ENCODE measurements around the gene FOXK2.
"Not testable (repeated sequence)": the region's sequence is repeated elsewhere in the genome, so short reads cannot be mapped to it uniquely, and the experiment has no call there.

FOXK2 gene

DNA sequence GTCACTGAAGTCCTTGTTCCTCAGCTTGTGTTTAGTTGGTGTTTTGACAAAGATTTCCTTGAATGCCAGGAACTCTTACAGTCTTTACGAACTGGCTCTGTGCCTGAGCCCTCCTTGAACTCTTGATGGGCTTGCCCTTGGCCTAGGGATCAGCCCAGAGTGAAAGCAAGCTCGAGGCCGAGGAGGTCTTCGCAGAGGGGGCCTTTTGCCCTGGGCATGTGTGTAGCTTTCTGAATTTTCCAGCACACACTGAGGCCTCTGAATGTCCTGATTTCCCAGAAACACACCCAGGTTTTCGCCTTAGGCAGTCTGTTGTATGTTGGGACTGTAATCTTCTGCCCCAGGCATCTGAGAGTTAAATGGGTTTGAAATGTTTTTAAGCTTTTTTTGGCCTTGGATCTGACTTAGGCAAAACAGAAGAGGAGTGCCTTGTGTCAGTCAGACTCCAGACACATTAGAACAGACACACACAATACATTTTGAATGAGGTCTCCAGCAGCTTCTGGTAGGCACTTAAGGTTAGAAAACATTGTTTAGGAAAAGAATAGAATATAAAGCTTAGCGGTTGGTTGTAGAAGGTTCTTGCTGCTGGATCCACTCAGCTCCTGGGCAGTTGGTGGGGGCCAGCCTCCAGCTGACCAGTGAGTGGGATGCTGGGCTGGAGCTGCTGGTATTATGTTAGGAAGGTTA lies 17.1 kb downstream of the FOXK2 start:
- H3K9ac ChIP-seq (ENCODE audit: insufficient read length, low read depth): peak overlapping the region; percentile 12
- H3K9me3 ChIP-seq (ENCODE audit: insufficient read depth, low read length): no peaks in the 10 kb centered on the region
- H3K36me3 ChIP-seq (ENCODE audit: insufficient read depth, insufficient read length, low read length): peaks cover 13% of the 10 kb centered on the region
- no peaks in the 10 kb centered on the region for H3K27me3 ChIP-seq (ENCODE audit: insufficient read depth, insufficient read length)
- TF ChIP-seq YY1 (IDR thresholded peaks at IDR 0.05; ENCODE audit: insufficient read depth, insufficient read length) (no peak), ZNF274 (IDR thresholded peaks at IDR 0.05; ENCODE audit: low read depth, low read length) (no peak), SUZ12 (IDR thresholded peaks at IDR 0.05; ENCODE audit: extremely low read depth, insufficient read depth, insufficient read length) (no peak)
- no peak overlapping the region for H3K4me3 ChIP-seq (ENCODE audit: insufficient read length, low read depth)
- H3K4me1 ChIP-seq (ENCODE audit: insufficient read depth, insufficient read length): peaks cover 11% of the 10 kb centered on the region
- DNase-seq (ENCODE audit: low read depth, low spot score): no peak

DNA sequence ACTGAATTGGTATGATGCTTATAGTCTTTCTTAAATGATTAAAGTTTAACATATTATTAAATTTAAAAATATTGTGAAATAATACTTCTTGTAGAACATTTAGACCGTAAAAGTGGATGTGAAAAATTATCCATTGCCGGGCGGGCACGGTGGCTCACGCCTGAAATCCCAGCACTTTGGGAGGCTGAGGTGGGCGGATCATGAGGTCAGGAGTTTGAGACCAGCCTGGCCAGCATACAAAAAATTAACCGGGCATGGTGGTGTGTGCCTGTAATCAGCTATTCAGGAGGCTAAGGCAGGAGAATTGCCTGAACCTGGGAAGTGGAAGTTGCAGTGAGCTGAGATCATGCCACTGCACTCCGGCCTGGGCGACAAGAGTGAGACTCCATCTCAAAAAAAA lies 17.7 kb downstream of the FOXK2 start:
- Histone ChIP-seq H3K36me3 (ENCODE audit: insufficient read depth, insufficient read length, low read length) (peaks cover 13% of the 10 kb centered on the region), H3K4me1 (ENCODE audit: insufficient read depth, insufficient read length) (peaks cover 11% of the 10 kb centered on the region)
- H3K4me3 ChIP-seq (ENCODE audit: insufficient read length, low read depth); H3K9me3 ChIP-seq (ENCODE audit: insufficient read depth, low read length); H3K9ac ChIP-seq (ENCODE audit: insufficient read length, low read depth); H3K27me3 ChIP-seq (ENCODE audit: insufficient read depth, insufficient read length); DNase-seq (ENCODE audit: low read depth, low spot score): not testable (repeated sequence)

DNA sequence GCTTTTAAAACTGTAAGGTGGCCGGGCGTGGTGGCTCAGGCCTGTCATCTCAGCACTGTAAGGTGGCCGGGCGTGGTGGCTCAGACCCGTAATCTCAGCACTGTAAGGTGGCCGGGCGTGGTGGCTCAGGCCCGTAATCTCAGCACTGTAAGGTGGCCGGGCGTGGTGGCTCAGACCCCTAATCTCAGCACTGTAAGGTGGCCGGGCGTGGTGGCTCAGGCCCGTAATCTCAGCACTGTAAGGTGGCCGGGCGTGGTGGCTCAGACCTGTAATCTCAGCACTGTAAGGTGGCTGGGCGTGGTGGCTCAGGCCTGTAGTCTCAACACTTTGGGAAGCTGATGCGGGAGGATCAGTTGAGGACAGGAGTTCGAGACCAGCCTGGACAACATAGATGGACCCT lies 19.5 kb downstream of the FOXK2 start:
- H3K9ac ChIP-seq (ENCODE audit: insufficient read length, low read depth); H3K4me3 ChIP-seq (ENCODE audit: insufficient read length, low read depth); DNase-seq (ENCODE audit: low read depth, low spot score); H3K9me3 ChIP-seq (ENCODE audit: insufficient read depth, low read length); H3K4me1 ChIP-seq (ENCODE audit: insufficient read depth, insufficient read length); H3K27me3 ChIP-seq (ENCODE audit: insufficient read depth, insufficient read length): not testable (repeated sequence)
- H3K36me3 ChIP-seq (ENCODE audit: insufficient read depth, insufficient read length, low read length): peaks cover 13% of the 10 kb centered on the region

DNA sequence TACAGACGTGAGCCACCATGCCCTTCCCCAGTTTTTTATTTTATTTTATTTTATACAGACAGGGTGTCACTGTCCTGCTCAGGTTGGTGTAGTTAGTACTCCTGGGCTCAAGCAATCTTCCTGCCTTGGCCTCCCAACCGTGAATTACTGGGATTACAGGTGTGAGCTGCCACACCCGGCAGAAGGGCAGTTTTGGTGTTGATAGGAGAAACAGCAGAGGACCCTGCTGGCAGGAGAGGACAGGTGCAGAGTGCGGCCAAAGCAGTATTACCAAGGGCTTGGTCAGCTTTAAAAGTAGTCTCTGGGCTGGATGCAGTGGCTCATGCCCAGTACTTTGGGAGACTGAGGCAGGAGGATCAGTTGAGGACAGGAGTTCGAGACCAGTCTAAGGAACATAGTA lies 22.9 kb downstream of the FOXK2 start:
- Histone ChIP-seq H3K9ac (ENCODE audit: insufficient read length, low read depth) (no peak overlapping the region), H3K36me3 (ENCODE audit: insufficient read depth, insufficient read length, low read length) (peaks cover 20% of the 10 kb centered on the region), H3K4me3 (ENCODE audit: insufficient read length, low read depth) (no peak overlapping the region), H3K27me3 (ENCODE audit: insufficient read depth, insufficient read length) (no peaks in the 10 kb centered on the region), H3K9me3 (ENCODE audit: insufficient read depth, low read length) (no peaks in the 10 kb centered on the region), H3K4me1 (ENCODE audit: insufficient read depth, insufficient read length) (no peaks in the 10 kb centered on the region)
- TF ChIP-seq SUZ12 (IDR thresholded peaks at IDR 0.05; ENCODE audit: extremely low read depth, insufficient read depth, insufficient read length) (no peak), ZNF274 (IDR thresholded peaks at IDR 0.05; ENCODE audit: low read depth, low read length) (no peak), YY1 (IDR thresholded peaks at IDR 0.05; ENCODE audit: insufficient read depth, insufficient read length) (no peak)
- DNase-seq (ENCODE audit: low read depth, low spot score): no peak

DNA sequence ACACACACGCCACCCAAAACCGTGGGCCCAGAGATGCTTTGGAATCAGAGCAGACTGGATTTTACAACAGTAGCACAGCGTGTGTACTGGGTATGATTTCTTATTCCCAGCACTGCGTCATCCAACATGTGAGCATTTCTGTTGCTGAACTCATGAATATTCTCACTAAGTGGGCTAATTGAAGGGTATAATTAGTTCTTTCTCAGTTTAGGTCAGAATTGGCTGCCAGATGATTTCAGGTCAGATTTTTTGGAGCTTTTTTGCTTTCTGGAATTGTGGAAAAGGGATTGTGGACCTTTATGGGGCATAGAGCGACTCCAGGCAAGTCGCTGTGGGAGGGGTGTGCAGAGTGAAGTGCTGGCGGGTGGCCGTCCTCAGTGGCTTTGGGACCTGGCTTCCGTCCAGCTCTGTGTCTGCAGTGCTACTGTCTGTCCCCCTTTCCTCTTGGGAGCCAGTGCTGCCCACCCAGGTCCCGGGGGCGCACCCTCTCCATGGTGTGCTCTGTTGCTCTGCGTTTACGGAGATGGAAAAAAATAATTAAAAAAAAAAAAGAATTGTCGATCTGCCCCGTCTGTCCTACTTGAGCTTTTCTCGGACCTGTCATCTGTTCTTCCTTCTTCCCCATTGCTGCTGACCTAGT lies 25.0 kb downstream of the FOXK2 start:
- no peak overlapping the region for H3K4me3 ChIP-seq (ENCODE audit: insufficient read length, low read depth)
- peaks cover 21% of the 10 kb centered on the region for H3K36me3 ChIP-seq (ENCODE audit: insufficient read depth, insufficient read length, low read length)
- no peak overlapping the region for H3K9ac ChIP-seq (ENCODE audit: insufficient read length, low read depth)
- TF ChIP-seq SUZ12 (IDR thresholded peaks at IDR 0.05; ENCODE audit: extremely low read depth, insufficient read depth, insufficient read length) (no peak), ZNF274 (IDR thresholded peaks at IDR 0.05; ENCODE audit: low read depth, low read length) (no peak), YY1 (IDR thresholded peaks at IDR 0.05; ENCODE audit: insufficient read depth, insufficient read length) (no peak)
- H3K4me1 ChIP-seq (ENCODE audit: insufficient read depth, insufficient read length): no peaks in the 10 kb centered on the region
- no peaks in the 10 kb centered on the region for H3K9me3 ChIP-seq (ENCODE audit: insufficient read depth, low read length)
- no peaks in the 10 kb centered on the region for H3K27me3 ChIP-seq (ENCODE audit: insufficient read depth, insufficient read length)
- DNase-seq (ENCODE audit: low read depth, low spot score): no peak

GRCh38 chr17:82545071-82545462 lies 25.5 kb downstream of the FOXK2 start:
- Histone ChIP-seq H3K4me3 (ENCODE audit: insufficient read length, low read depth) (no peak overlapping the region), H3K36me3 (ENCODE audit: insufficient read depth, insufficient read length, low read length) (peaks cover 21% of the 10 kb centered on the region), H3K27me3 (ENCODE audit: insufficient read depth, insufficient read length) (no peaks in the 10 kb centered on the region), H3K9ac (ENCODE audit: insufficient read length, low read depth) (no peak overlapping the region), H3K4me1 (ENCODE audit: insufficient read depth, insufficient read length) (no peaks in the 10 kb centered on the region), H3K9me3 (ENCODE audit: insufficient read depth, low read length) (no peaks in the 10 kb centered on the region)
- TF ChIP-seq YY1 (IDR thresholded peaks at IDR 0.05; ENCODE audit: insufficient read depth, insufficient read length): no peak
- no peak for TF ChIP-seq SUZ12 (IDR thresholded peaks at IDR 0.05; ENCODE audit: extremely low read depth, insufficient read depth, insufficient read length)
- no peak for TF ChIP-seq ZNF274 (IDR thresholded peaks at IDR 0.05; ENCODE audit: low read depth, low read length)
- no peak for DNase-seq (ENCODE audit: low read depth, low spot score)

DNA sequence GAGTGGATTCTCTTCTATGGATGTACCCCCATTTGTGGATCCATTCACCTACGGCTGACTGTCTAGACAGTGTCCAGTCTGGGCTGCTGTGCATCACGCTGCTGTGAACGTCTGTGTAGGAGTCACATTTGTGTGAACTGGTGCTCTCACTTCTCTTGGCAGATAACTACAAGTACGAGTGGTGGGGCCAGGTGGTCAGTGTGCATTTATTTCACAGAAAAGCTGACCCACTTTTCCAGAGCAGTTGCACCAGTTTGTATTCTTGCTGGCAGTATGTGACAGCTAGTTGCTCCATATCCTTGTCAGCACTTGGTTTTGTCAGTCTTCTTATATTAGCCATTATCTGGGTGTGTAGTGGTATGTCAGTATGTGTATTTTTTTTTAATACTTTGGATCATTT lies 28.4 kb downstream of the FOXK2 start:
- no peaks in the 10 kb centered on the region for H3K9me3 ChIP-seq (ENCODE audit: insufficient read depth, low read length)
- TF ChIP-seq SUZ12 (IDR thresholded peaks at IDR 0.05; ENCODE audit: extremely low read depth, insufficient read depth, insufficient read length): no peak
- no peak for TF ChIP-seq YY1 (IDR thresholded peaks at IDR 0.05; ENCODE audit: insufficient read depth, insufficient read length)
- no peak for TF ChIP-seq ZNF274 (IDR thresholded peaks at IDR 0.05; ENCODE audit: low read depth, low read length)
- no peaks in the 10 kb centered on the region for H3K27me3 ChIP-seq (ENCODE audit: insufficient read depth, insufficient read length)
- DNase-seq (ENCODE audit: low read depth, low spot score): no peak
- peaks cover 13% of the 10 kb centered on the region for H3K36me3 ChIP-seq (ENCODE audit: insufficient read depth, insufficient read length, low read length)
- H3K4me3 ChIP-seq (ENCODE audit: insufficient read length, low read depth): no peak overlapping the region
- H3K4me1 ChIP-seq (ENCODE audit: insufficient read depth, insufficient read length): peaks cover 2% of the 10 kb centered on the region
- no peak overlapping the region for H3K9ac ChIP-seq (ENCODE audit: insufficient read length, low read depth)
